HepG2 (cell line): ENCODE results near the gene ALB. TPM values are rescaled to one million over a fixed set of nuclear protein-coding genes. Genes with fewer than 3 reads are reported as not detected.

Source experiments
- FOXP1 ChIP-seq, 2 experiments: fragments of 450-650 bp in 1 of 2; IDR thresholded peaks; 2 replicates each; pipeline ENCODE4 v1.6.1; 2017 to 2018; ENCODE audit warnings: antibody characterized with exemption in 1 of 2
- JUN ChIP-seq: sonication (generic); formaldehyde crosslinking; IDR thresholded peaks from 2 replicates; pipeline ENCODE4 v1.4.0; 2020; ENCODE audit warnings: mild to moderate bottlenecking, missing genetic modification reagents
- KAT2B ChIP-seq: fragments of 150-350 bp; IDR thresholded peaks from 2 replicates; pipeline ENCODE4 v1.6.1; 2014; ENCODE audit warnings: low read depth, low read length, borderline replicate concordance
- KDM4B ChIP-seq: sonication (generic); formaldehyde crosslinking; IDR thresholded peaks from 2 replicates; pipeline ENCODE4 v1.4.0; 2020; ENCODE audit warnings: missing genetic modification reagents
- KDM5B ChIP-seq: sonication (generic); formaldehyde crosslinking; IDR thresholded peaks from 2 replicates; pipeline ENCODE4 v1.4.0; 2020; ENCODE audit warnings: missing genetic modification reagents, mild to moderate bottlenecking, borderline replicate concordance
- MBD4 ChIP-seq: IDR thresholded peaks from 2 replicates; pipeline ENCODE4 v1.6.1; 2012; ENCODE audit warnings: low read length, inconsistent platforms, borderline replicate concordance
- NKX3-1 ChIP-seq: sonication (generic); formaldehyde crosslinking; IDR thresholded peaks from 2 replicates; pipeline ENCODE4 v1.5.0; 2020; ENCODE audit warnings: missing genetic modification reagents
- SOX5 ChIP-seq: IDR thresholded peaks from 2 replicates; pipeline ENCODE4 v1.6.1; 2016; ENCODE audit warnings: borderline replicate concordance
- SOX6 ChIP-seq, 2 experiments: fragments of 450-650 bp in 1 of 2; sonication (generic) in 1 of 2; formaldehyde crosslinking in 1 of 2; IDR thresholded peaks; 2 replicates each; pipeline versions ENCODE4 v1.4.0 to v1.6.1; 2017 to 2020; ENCODE audit warnings: antibody characterized with exemption in 1 of 2, mild to moderate bottlenecking in 1 of 2, missing genetic modification reagents in 1 of 2
- U2AF1 ChIP-seq: fragments of 200-400 bp; formaldehyde crosslinking; optimal IDR thresholded peaks from 2 replicates; pipeline ENCODE3; 2017; ENCODE audit warnings: mild to moderate bottlenecking, low read depth, low read length
- ZFAT ChIP-seq: sonication (generic); formaldehyde crosslinking; conservative IDR thresholded peaks from 2 replicates; pipeline ENCODE4 v1.8.1; 2023; ENCODE audit warnings: missing genetic modification reagents, inconsistent platforms
- ZFP36L1 ChIP-seq: sonication (generic); formaldehyde crosslinking; IDR thresholded peaks from 2 replicates; pipeline ENCODE4 v1.8.0; 2022; ENCODE audit warnings: mild to moderate bottlenecking, missing genetic modification reagents, moderate library complexity
- ZNF207 ChIP-seq: fragments of 450-650 bp; IDR thresholded peaks from 2 replicates; pipeline ENCODE4 v1.6.1; 2016; ENCODE audit warnings: antibody characterized with exemption, borderline replicate concordance
- ZNF33A ChIP-seq: sonication (generic); formaldehyde crosslinking; IDR thresholded peaks from 2 replicates; pipeline ENCODE4 v1.5.1; 2020; ENCODE audit warnings: missing genetic modification reagents, mild to moderate bottlenecking, moderate library complexity, borderline replicate concordance
- ZNF510 ChIP-seq: sonication (generic); formaldehyde crosslinking; IDR thresholded peaks from 2 replicates; pipeline ENCODE4 v1.4.0; 2020; ENCODE audit warnings: low read depth, mild to moderate bottlenecking, missing genetic modification reagents
- ZNF546 ChIP-seq: sonication (generic); formaldehyde crosslinking; conservative IDR thresholded peaks from 2 replicates; pipeline ENCODE4 v1.8.1; 2023; ENCODE audit warnings: mild to moderate bottlenecking, missing genetic modification reagents
- ZNF7 ChIP-seq: IDR thresholded peaks from 2 replicates; pipeline ENCODE4 v1.6.1; 2016; ENCODE audit warnings: missing biosample characterization, missing genetic modification reagents
- ZNF816 ChIP-seq: sonication (generic); formaldehyde crosslinking; IDR thresholded peaks from 2 replicates; pipeline ENCODE4 v1.8.0; 2022; ENCODE audit warnings: missing genetic modification reagents, mild to moderate bottlenecking, borderline replicate concordance
- ZNF839 ChIP-seq: sonication (generic); formaldehyde crosslinking; IDR thresholded peaks from 2 replicates; pipeline ENCODE4 v1.4.0; 2020; ENCODE audit warnings: missing genetic modification reagents, mild to moderate bottlenecking, borderline replicate concordance
- polyA plus RNA-seq, 8 experiments: library from polyadenylated mRNA; depleted of rRNA in 3 of 8; stranded (reverse) in 7 of 8; unstranded in 1 of 8; fragments of >200 nt; fragmentation: Illumina TruSeq in 4 of 8; extraction: Trizol in 4 of 8; gene quantifications; 2 replicates each; pipeline versions ENCODE4 v1.2.1 to v1.2.3, GENCODE V29; 2011 to 2016; ENCODE audit warnings: low read depth in 4 of 8, missing spikeins in 1 of 8, mixed read lengths in 1 of 8; ENCODE audit not compliant: insufficient read depth in 1 of 8
- total RNA-seq, 5 experiments: library from RNA; depleted of rRNA; stranded (reverse); fragments of >200 nt; fragmentation: Illumina TruSeq; extraction: Trizol; gene quantifications; 2 replicates each; pipeline ENCODE4 v1.2.3, GENCODE V29; 2016; ENCODE audit warnings: low read depth in 1 of 5
- TF ChIP-seq, protein P1 (sequence below): sonication (generic); formaldehyde crosslinking; conservative IDR thresholded peaks from 2 replicates; pipeline ENCODE4 v1.8.1; 2023; ENCODE audit warnings: missing genetic modification reagents
- TF ChIP-seq, protein P2 (sequence below): IDR thresholded peaks from 2 replicates; pipeline ENCODE4 v1.6.1; 2018; ENCODE audit warnings: missing genetic modification reagents
- TF ChIP-seq, protein P3 (sequence below): sonication (generic); formaldehyde crosslinking; IDR thresholded peaks from 2 replicates; pipeline ENCODE4 v1.4.0; 2020; ENCODE audit warnings: missing genetic modification reagents, mild to moderate bottlenecking, borderline replicate concordance
- TF ChIP-seq, protein P4 (sequence below), 2 experiments: fragments of 450-650 bp in 1 of 2; sonication (generic) in 1 of 2; formaldehyde crosslinking; IDR thresholded peaks; 2 replicates each; pipeline versions ENCODE4 v1.5.0 to v1.8.0; 2020 to 2022; ENCODE audit warnings: mild to moderate bottlenecking in 1 of 2, missing genetic modification reagents in 1 of 2
- TF ChIP-seq, protein P5 (sequence below): sonication (generic); formaldehyde crosslinking; IDR thresholded peaks from 2 replicates; pipeline ENCODE4 v1.4.0; 2020; ENCODE audit warnings: missing genetic modification reagents, borderline replicate concordance

ALB gene
- total and polyA plus RNA-seq, 2 of the 13 experiments (the other 11 are each of a cell fraction or from before 2014, with no cell fraction given) = 22,259 to 22,625 TPM

DNA sequence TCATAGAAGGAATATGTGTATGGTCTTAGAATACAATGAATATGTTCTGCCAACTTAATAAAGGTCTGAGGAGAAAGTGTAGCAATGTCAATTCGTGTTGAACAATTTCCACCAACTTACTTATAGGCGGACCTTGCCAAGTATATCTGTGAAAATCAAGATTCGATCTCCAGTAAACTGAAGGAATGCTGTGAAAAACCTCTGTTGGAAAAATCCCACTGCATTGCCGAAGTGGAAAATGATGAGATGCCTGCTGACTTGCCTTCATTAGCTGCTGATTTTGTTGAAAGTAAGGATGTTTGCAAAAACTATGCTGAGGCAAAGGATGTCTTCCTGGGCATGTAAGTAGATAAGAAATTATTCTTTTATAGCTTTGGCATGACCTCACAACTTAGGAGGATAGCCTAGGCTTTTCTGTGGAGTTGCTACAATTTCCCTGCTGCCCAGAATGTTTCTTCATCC, 9.2 kb downstream of the ALB start (continued):
- no peak for TF ChIP-seq SOX6 (IDR thresholded peaks at IDR 0.05)
- no peak for TF ChIP-seq SOX6 (CRISPR knock-in tag; IDR thresholded peaks at IDR 0.05)
- TF ChIP-seq, protein P1, sequence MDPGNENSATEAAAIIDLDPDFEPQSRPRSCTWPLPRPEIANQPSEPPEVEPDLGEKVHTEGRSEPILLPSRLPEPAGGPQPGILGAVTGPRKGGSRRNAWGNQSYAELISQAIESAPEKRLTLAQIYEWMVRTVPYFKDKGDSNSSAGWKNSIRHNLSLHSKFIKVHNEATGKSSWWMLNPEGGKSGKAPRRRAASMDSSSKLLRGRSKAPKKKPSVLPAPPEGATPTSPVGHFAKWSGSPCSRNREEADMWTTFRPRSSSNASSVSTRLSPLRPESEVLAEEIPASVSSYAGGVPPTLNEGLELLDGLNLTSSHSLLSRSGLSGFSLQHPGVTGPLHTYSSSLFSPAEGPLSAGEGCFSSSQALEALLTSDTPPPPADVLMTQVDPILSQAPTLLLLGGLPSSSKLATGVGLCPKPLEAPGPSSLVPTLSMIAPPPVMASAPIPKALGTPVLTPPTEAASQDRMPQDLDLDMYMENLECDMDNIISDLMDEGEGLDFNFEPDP (CRISPR knock-in tag) = no peak
- TF ChIP-seq U2AF1 = no peak
- TF ChIP-seq JUN = no peak
- 0 out of 2 replicates have a peak, but pooled peaks have one; percentile 31 for TF ChIP-seq ZFAT (CRISPR knock-in tag)
- no peak for TF ChIP-seq SOX5
- TF ChIP-seq ZNF839 (CRISPR knock-in tag) = no peak
- TF ChIP-seq FOXP1 (IDR thresholded peaks at IDR 0.05) = no peak
- TF ChIP-seq FOXP1 (CRISPR knock-in tag; IDR thresholded peaks at IDR 0.05) = no peak
- no peak; the same call in none of the 2 replicates for TF ChIP-seq MBD4
- TF ChIP-seq, protein P2, sequence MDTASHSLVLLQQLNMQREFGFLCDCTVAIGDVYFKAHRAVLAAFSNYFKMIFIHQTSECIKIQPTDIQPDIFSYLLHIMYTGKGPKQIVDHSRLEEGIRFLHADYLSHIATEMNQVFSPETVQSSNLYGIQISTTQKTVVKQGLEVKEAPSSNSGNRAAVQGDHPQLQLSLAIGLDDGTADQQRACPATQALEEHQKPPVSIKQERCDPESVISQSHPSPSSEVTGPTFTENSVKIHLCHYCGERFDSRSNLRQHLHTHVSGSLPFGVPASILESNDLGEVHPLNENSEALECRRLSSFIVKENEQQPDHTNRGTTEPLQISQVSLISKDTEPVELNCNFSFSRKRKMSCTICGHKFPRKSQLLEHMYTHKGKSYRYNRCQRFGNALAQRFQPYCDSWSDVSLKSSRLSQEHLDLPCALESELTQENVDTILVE (CRISPR knock-in tag) = no peak
- TF ChIP-seq ZNF510 (CRISPR knock-in tag) = no peak
- 0 out of 2 replicates have a peak, but pooled peaks have one; percentile 23 for TF ChIP-seq NKX3-1 (CRISPR knock-in tag)
- TF ChIP-seq KDM4B (CRISPR knock-in tag) = no peak
- TF ChIP-seq ZNF207 = no peak
- no peak for TF ChIP-seq ZFP36L1 (CRISPR knock-in tag)
- TF ChIP-seq, protein P3, sequence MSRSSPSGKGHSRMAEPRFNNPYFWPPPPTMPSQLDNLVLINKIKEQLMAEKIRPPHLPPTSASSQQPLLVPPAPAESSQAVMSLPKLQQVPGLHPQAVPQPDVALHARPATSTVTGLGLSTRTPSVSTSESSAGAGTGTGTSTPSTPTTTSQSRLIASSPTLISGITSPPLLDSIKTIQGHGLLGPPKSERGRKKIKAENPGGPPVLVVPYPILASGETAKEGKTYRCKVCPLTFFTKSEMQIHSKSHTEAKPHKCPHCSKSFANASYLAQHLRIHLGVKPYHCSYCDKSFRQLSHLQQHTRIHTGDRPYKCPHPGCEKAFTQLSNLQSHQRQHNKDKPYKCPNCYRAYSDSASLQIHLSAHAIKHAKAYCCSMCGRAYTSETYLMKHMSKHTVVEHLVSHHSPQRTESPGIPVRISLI (CRISPR knock-in tag) = no peak
- no peak for TF ChIP-seq KDM5B (CRISPR knock-in tag)
- TF ChIP-seq ZNF33A = no peak
- no peak for TF ChIP-seq ZNF7
- TF ChIP-seq, protein P4, sequence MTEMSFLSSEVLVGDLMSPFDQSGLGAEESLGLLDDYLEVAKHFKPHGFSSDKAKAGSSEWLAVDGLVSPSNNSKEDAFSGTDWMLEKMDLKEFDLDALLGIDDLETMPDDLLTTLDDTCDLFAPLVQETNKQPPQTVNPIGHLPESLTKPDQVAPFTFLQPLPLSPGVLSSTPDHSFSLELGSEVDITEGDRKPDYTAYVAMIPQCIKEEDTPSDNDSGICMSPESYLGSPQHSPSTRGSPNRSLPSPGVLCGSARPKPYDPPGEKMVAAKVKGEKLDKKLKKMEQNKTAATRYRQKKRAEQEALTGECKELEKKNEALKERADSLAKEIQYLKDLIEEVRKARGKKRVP (CRISPR knock-in tag; IDR thresholded peaks at IDR 0.05) = no peak
- TF ChIP-seq ZNF546 (CRISPR knock-in tag) = no peak
- TF ChIP-seq ZNF816 (CRISPR knock-in tag) = no peak
- TF ChIP-seq, protein P5, sequence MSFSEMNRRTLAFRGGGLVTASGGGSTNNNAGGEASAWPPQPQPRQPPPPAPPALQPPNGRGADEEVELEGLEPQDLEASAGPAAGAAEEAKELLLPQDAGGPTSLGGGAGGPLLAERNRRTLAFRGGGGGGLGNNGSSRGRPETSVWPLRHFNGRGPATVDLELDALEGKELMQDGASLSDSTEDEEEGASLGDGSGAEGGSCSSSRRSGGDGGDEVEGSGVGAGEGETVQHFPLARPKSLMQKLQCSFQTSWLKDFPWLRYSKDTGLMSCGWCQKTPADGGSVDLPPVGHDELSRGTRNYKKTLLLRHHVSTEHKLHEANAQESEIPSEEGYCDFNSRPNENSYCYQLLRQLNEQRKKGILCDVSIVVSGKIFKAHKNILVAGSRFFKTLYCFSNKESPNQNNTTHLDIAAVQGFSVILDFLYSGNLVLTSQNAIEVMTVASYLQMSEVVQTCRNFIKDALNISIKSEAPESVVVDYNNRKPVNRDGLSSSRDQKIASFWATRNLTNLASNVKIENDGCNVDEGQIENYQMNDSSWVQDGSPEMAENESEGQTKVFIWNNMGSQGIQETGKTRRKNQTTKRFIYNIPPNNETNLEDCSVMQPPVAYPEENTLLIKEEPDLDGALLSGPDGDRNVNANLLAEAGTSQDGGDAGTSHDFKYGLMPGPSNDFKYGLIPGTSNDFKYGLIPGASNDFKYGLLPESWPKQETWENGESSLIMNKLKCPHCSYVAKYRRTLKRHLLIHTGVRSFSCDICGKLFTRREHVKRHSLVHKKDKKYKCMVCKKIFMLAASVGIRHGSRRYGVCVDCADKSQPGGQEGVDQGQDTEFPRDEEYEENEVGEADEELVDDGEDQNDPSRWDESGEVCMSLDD (CRISPR knock-in tag) = no peak
- no peak for TF ChIP-seq KAT2B
